ENCODE results near the gene SGK2. TPM values are rescaled to one million over a fixed set of nuclear protein-coding genes. Genes with fewer than 3 reads are reported as not detected.

SGK2 gene
- total RNA-seq = 8.3 TPM

DNA sequence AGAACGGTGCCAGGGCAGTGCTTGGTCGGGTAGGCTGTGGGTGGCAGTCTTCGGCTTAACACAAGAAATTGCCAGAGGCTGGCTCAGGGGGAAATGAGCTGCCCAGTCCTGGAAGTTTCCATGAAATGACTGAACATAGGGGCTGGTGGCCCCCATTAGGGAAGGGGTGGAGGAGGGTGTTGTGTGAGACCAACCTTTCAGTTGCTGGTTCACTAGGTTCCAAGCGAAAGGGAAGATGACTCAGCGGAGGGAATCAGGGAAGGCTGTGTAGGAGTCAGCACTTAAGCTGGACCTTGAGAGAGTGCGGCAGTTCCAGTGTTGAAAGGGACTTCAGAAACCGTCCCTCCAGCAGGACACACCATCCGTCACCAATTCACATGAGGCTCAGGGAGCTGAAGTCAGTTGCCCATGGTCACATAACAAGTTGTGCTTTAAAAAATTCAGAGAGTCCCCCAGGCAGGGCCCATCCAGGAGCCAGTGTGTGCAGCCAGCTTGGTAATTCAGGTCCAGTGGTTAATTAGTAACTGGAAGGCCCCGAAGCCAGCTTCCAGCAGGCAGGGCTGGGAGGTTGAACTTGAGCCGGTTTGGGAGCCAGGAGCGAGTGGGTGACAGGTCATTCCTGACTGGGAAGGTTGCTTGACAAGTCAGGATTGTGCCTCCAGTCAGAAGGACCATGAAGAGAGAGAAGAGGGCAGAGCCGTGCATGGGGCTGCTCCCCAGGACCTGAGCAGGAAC lies at the start of gene SGK2:
Gene SGK2, plus strand, starts transcription at position 616 of the 735 bp plus-strand sequence. CDS start 7,469 bp downstream, outside the sequence.
- DNase-seq = no peak

DNA sequence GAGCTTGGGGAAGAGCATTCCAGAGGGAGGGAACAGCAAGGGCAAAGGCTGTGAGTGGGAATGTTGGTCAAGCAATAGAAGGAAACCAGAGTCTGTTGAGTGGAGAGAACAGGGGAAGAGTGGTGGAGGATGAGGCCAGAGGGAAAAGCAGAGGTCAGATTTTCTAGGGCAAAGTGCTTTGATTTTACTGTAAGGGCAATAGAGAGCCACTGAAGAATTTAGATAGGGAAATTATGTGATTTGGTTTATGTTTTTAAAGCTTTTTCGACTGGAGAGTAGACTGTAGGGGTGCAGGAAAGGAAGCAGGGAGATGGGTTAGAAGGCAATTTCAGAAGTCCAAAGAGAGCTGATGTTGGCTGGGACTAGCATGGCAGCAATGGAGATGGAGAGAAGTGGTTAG lies 46.9 kb upstream of the SGK2 start:
- no peak for DNase-seq

DNA sequence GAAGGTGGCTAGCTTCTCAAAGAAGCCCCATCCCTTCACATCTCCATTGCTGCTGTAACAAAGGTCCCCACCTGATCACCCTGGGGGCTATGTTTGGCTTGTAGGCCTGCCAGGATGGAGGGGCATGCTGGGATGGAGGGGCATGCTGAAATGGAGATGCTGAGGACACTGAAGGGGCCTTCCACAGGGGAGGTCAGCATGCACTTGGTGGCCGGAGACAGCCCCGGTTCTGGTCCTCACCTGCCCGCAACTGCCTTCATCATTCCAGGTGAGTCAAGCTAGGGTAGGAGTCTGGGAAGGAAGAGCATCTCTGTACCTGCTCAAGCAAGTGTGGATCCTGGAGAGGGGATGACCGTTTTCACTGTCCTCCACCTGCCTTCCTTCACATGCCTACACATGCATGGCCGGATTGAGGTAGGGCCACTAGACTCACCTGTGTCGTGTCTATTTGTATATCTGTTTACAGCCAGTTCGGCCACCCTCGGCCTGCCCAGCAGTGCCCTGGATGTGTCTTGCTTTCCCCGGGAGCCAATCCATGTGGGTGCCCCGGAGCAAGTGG lies 45.4 kb upstream of the SGK2 start:
- DNase-seq = no peak

GRCh38 chr20:43513931-43514647 lies 44.7 kb upstream of the SGK2 start:
- peak; percentile 93 for DNase-seq

DNA sequence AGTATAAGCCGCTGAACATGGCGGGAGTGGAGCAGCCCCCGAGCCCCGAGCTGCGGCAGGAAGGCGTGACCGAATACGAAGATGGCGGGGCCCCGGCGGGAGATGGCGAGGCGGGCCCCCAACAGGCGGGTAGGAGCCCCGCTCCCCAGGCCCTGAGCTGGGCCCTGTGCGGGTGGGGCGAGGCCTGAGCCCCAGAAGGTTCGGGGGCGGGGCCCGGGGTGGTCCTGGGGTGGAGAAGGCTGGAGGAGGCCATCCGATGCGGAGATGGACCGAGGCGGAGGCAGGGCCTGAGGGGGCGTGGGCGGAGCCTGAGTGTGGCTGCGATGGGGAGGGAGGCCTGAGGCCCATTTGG lies 44.2 kb upstream of the SGK2 start:
- no peak for DNase-seq

- DNase-seq = no peak
These were observed 43.2 kb upstream of the SGK2 start for GRCh38 chr20:43515628-43516027.

- no peak for DNase-seq
These were observed 42.5 kb upstream of the SGK2 start for GRCh38 chr20:43516251-43516824.

DNA sequence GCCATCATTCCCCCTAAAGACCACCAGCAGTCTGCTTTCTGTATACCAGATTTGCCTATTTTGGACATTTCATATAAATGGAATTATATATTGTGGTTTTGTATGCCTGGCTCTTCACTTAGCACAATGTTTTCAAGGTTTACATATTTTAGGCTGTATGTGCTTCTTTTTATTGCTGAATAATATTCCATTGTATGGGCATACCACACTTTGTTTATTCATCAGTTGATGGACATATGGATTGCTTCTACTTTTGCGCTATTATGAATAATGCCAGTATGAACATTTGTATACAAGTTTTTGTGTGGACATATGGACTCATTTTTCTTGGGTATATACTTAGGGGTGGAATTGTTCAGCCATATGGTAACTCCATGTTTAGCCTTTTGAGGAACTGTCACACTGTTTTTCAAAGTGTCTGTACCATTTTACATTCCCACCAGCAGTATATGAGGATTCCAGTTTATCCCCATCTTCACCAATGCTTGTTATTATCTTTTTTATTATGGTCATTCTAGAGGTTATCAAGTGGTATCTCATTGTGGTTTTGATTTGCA lies 38.7 kb upstream of the SGK2 start:
- DNase-seq = no peak

DNA sequence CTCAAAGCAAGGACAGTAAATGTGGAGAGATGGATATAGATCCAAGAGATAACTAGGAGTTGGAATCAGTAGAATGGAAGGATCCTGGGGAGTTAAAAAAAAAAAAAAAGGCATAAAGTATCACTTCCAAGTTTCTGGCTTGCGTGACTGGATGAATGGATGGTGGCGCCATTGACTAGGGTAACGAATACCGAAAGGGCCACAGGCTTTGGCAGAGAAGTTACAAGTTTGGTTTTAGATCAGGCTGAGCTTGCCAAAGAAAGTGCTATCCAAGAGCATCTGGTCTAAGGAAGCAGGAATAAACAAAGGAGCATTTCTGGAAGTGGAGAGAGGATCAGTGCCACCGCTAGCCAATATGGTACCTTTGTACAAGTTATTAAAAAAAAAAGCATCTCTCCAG lies 33.8 kb upstream of the SGK2 start:
- DNase-seq = no peak

GRCh38 chr20:43528258-43528875 lies 30.5 kb upstream of the SGK2 start:
- DNase-seq = no peak

- DNase-seq = no peak
These were observed 29.8 kb upstream of the SGK2 start for GRCh38 chr20:43529051-43529450.

DNA sequence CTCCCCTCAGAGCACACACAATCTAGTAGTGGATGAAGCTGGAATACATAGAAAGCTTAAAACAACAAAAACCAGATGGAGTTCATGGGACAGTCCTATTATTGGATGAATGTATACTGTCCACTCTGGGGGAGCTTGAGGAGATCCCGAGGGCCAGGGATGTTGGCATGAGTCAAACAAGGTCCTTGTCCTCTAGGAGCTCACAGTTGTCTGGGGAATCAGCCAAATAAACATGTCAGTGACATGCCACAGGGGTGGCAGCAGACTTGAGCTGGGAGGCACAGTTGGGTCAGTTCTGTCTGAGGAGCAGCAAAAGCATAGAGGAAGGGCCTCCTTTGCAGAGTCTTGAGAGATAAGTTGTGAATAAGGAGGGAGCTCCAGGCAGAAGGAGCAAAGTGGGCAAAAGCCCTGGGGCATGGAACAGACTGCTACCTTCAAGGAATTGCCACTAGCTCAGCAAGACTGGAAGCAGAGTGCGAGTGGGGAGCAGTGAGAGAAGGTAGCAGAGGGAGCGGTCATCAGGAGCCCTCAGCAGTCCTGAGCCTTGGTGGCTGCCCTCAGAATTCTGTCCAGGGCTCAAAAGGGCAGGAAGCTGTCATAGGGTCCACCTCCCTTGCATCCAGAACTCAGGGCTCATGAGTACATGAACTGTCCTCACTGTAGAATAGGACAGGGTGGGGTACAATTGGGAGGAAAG lies 29.2 kb upstream of the SGK2 start:
- no peak for DNase-seq

- DNase-seq = no peak
These were observed 28.3 kb upstream of the SGK2 start for GRCh38 chr20:43530321-43531090.

GRCh38 chr20:43531091-43531443 lies 27.8 kb upstream of the SGK2 start:
- no peak for DNase-seq

- DNase-seq = no peak
These were observed 26.3 kb upstream of the SGK2 start for GRCh38 chr20:43532416-43533055.

GRCh38 chr20:43533060-43533459 lies 25.8 kb upstream of the SGK2 start:
- DNase-seq = no peak

GRCh38 chr20:43534016-43534415 lies 24.8 kb upstream of the SGK2 start:
- DNase-seq = no peak

GRCh38 chr20:43534791-43535350 lies 24.0 kb upstream of the SGK2 start:
- no peak for DNase-seq

DNA sequence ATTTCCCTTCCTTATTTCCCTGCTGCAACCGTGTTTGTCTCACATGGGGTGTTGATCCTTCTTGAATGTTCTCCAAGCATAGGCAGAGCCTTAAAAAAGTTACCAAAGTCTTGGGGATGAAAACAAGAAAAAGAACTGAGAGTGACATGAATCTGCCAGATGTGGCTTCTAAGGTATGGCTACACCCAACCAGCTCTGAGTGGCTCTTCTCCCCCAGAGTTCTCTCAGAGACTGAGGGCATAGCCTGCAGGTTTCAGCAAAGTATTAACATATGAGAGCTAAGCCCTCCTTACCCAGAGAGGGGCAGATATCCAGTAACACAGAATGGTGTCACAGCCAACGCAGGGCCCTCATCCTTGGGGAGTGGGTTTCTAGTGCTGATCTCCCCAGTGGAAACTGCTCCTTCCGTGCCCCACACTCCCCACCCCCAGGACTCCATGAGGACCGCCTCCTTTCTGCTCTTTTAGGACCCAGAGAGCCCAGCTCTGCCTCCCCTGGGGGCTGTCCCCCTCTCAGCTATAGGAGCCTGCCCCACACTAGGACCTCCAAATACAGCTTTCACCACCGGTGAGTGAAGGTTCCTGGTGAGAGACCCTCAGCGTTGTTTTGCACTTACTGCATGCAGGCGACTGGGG lies 23.3 kb upstream of the SGK2 start:
- DNase-seq = no peak
